Dermis blood vessel endothelial cell (primary cell): ENCODE results near the gene CYP27B1. TPM values are rescaled to one million over a fixed set of nuclear protein-coding genes. Genes with fewer than 3 reads are reported as not detected.
"Not testable (repeated sequence)": the region's sequence is repeated elsewhere in the genome, so short reads cannot be mapped to it uniquely, and the experiment has no call there.

Experiments used
- DNase-seq: peaks from one replicate; pipeline ENCODE4 v3.0.0; 2010
- total RNA-seq: library from RNA; depleted of rRNA; stranded (reverse); fragments of >200 nt; gene quantifications from 2 replicates; pipeline ENCODE4 v1.2.3, GENCODE V29; 2014

Gene CYP27B1
- total RNA-seq, 1 donor from 2014 or later: 0.17 TPM

DNA sequence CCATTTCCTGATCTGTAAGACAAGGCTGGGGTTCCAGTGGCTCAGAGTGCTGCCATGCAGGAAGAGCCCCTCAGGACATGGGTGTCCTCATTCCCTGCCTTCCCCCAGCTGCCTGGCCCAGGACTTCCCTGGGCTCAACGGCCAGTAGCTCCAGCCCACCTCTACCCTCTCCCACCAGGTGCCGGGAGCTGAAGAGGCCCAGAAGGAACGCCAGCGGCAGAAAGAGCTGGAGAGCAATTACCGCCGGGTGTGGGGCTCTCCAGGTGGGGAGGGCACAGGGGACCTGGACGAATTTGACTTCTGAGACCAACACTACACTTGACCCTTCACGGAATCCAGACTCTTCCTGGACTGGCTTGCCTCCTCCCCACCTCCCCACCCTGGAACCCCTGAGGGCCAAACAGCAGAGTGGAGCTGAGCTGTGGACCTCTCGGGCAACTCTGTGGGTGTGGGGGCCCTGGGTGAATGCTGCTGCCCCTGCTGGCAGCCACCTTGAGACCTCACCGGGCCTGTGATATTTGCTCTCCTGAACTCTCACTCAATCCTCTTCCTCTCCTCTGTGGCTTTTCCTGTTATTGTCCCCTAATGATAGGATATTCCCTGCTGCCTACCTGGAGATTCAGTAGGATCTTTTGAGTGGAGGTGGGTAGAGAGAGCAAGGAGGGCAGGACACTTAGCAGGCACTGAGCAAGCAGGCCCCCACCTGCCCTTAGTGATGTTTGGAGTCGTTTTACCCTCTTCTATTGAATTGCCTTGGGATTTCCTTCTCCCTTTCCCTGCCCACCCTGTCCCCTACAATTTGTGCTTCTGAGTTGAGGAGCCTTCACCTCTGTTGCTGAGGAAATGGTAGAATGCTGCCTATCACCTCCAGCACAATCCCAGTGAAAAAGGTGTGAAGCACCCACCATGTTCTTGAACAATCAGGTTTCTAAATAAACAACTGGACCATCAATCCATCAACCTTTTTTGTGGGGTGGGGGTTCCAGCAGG, 46.0 kb downstream of the CYP27B1 start:
- no peak for DNase-seq

DNA sequence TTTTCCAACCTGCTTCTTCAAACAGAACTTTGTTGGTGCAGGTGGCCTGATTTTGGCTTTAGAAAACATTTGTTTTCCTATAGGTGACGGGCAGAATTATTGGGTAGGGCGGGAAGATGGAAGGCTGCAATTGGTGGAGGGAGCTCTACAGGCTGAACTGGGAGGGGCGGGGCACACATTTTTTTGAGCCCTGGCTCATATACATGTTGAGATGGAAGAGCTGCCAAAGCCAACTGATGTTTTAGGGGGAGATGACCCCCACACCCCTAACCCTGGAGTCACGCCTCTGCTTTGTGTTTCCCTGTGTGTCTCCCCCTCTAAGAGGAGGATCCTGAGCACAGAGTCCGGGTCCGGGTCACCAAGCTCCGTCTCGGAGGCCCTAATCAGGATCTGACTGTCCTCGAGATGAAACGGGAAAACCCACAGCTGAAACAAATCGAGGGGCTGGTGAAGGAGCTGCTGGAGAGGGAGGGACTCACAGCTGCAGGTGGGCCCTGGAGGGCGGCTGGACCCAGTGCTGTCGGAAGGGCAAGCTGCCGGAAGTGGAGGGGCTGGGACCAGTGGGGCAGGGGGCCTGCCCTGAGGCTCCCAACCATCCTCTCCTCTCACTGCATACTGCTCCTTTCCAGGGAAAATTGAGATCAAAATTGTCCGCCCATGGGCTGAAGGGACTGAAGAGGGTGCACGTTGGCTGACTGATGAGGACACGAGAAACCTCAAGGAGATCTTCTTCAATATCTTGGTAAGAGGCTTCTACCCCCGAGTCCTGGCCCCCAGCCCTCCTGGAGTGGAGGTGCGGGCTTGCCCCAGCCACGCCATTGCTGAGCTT, 46.9 kb downstream of the CYP27B1 start:
- no peak for DNase-seq

DNA sequence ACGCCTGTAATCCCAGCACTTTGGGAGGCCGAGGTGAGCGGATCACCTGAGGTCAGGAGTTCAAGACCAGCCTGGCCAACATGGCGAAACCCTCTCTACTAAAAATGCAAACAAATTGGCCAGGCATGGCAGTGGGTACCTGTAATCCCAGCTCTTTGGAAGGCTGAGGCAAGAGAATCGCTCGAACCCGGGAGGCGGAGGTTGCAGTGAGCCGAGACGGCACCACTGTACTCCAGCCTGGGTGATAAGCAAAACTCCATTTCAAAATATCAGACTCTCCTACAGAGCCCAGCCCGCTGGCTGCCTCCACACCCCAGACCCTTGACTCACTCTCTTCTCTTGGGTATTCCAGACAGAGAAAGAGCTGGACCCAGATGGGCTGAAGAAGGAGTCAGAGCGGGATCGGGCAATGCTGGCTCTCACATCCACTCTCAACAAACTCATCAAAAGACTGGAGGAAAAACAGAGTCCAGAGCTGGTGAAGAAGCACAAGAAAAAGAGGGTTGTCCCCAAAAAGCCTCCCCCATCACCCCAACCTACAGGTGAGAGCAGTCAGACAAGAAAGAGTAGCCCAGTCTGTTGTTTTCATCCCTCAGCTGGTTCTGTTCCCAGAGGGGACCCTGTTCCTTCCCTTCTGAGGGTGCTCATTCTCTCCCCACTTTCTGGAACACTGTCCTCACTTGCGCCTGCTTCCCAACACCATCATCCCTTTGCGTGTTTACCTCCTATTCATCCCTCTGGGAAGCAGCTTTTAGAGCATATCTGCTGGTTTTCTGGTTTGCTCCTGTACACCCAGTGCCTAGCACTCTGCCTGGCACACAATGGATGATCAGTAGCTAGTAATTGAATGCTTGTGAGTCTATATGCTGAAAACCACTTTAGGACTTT, 48.0 kb downstream of the CYP27B1 start:
- no peak for DNase-seq

DNA sequence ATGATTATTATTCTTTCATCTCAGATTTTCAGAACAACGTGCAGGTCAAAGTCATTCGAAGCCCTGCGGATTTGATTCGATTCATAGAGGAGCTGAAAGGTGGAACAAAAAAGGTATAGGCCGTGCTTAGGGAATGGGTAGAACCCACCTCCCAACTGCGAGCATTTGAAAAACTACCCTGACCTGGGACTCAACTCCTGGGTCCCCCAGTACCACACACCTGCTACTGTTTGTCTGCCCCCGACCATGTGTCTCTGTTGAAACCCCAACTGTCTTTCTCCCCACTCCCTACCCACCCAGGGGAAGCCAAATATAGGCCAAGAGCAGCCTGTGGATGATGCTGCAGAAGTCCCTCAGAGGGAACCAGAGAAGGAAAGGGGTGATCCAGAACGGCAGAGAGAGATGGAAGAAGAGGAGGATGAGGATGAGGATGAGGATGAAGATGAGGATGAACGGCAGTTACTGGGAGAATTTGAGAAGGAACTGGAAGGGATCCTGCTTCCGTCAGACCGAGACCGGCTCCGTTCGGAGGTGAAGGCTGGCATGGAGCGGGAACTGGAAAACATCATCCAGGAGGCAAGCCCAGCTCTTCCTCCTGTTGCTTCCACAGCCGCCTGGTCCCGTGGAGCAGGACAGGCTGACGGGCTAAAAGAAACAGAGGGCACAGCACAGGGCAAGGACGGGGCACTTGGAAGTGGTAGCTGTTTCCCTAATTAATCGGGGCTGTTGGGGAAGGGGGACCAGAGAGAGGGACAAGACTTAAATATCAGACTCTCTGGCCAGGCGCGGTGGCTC, 48.8 kb downstream of the CYP27B1 start:
- no peak for DNase-seq

DNA sequence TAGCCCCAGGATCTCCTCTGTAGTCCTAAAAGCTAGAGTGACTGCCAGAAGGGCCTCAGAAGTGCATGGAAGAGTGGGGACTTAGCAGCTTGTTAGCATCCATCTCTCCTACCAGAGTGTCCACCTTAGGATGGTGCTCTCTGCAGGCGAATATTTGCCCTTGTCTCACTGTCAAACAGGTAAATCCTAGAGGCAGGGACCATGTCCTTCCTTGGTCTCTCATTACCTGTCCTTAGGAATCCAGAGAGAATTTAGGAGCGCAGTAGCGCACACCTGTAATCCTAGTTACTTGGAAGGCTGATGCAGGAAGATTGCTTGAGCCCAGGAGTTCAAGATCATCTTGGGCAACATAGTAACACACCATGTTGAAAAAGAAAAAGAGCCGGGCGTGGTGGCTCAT, 49.7 kb downstream of the CYP27B1 start:
- DNase-seq: no peak

DNA sequence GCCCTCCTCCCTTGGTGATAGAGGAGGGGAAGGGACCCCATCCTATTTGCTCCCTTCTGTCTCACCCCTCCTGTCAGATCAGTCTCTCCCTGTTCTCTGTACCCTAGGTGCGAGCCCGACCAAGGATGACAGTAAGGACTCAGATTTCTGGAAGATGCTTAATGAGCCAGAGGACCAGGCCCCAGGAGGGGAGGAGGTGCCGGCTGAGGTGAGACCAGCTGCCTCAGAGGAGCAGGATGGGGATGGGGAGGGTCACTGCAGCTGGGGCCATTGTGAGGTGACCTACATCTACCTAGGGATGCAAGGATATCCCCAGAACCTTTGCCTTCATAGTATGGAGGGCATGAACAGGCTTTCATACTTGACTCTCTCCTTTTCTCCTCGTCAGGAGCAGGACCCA, 50.6 kb downstream of the CYP27B1 start:
- no peak for DNase-seq

DNA sequence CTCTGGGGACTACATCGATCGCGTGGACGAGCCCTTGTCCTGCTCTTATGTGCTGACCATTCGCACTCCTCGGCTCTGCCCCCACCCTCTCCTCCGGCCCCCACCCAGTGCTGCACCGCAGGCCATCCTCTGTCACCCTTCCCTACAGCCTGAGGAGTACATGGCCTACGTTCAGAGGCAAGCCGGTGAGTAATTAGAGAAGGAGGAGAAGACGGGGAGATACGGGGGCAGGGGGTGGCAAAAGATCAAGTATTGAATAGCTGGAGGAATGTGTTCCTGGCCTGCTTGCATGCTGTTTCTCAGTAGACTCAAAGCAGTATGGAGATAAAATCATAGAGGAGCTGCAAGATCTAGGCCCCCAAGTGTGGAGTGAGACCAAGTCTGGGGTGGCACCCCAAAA, 51.1 kb downstream of the CYP27B1 start:
- DNase-seq: no peak

DNA sequence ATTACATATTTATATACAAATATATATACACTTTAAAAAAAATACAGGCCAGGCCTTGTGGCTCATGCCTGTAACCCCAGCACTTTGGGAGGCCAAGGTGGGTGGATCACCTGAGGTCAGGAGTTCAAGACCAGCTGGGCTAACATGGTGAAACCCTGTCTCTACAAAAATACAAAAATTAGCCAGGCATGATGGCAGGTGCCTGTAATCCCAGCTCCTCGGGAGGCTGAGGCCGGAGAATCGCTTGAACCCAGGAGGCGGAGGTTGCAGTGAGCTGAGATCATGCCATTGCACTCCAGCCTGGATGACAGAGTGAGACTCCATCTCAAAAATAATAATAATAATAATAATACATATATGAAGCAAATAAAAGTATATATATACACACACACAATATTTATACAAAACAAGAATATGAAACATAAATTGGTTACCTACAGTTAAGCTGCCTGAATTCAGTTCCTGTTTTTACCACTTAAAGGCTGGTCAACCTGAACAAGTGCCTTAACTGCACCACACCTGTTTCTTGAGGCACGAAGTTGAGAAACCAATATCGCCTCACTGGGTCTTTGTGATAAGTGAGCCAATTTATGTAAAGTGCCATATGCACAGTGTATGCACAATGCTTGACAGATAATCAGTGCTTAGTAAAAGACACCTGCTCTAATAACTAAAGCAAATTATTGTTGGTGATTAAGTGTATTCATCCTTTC, 51.7 kb downstream of the CYP27B1 start:
- DNase-seq: not testable (repeated sequence)

DNA sequence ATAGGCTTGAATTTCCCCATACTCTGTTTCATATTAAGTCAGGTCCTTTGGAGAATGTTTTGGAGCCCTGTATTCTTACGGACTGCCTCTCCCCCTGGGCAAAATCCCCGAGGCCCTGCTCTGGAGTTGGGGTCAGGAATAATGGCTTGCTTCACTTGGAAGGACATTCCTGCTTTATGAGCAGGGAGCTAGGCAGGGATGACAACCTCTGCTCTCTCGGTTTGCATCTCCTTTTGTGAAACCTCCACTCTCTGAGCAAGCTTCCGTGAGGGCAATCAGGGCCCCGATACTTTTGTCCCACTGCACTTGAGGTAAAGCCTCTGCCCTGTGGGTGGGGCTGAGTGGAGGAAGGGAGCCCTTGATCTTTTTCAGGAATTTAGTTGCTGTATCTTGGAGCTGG, 53.7 kb downstream of the CYP27B1 start:
- no peak for DNase-seq

DNA sequence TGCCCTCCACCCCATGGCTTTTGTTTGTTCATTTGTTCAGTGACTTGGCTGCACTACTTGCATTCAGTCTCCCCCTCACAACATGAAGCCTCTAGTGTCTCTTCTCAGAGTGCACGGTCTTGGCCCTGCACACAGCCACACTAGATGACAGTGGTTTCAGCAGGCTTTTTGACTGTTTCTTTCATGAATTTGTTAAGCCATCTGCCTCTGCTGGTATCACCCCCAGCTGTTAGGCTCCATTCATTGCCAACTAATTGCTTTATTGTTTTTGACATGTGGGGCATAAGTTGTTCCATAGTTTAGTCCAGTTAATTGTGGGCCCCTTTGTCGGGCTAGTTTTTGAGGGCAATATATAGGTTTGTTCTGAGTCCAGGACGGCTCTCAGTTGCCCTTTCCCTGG, 54.2 kb downstream of the CYP27B1 start:
- DNase-seq: no peak

Other genes with a start within 250 kb of the CYP27B1 start
- 7.5 and 11.4 TPM in 2 replicates for gene DDIT3, start 246.6 kb downstream of the CYP27B1 start, total RNA-seq
- 12.8 and 17.0 TPM in 2 replicates for gene MBD6, start 244.3 kb downstream of the CYP27B1 start, total RNA-seq
- 109 and 113 TPM in 2 replicates for gene DCTN2, start 219.9 kb downstream of the CYP27B1 start, total RNA-seq
- gene KIF5A, start 217.0 kb downstream of the CYP27B1 start, total RNA-seq: 0.09 and 0.17 TPM in 2 replicates
- gene PIP4K2C, start 175.9 kb downstream of the CYP27B1 start, total RNA-seq: 10.2 and 15.4 TPM in 2 replicates
- 1.9 and 2.4 TPM in 2 replicates for gene DTX3, start 162.3 kb downstream of the CYP27B1 start, total RNA-seq
- 0.68 and 0.74 TPM in 2 replicates for gene ARHGEF25, start 155.6 kb downstream of the CYP27B1 start, total RNA-seq
- gene B4GALNT1, start 133.9 kb downstream of the CYP27B1 start, total RNA-seq: 0.14 TPM in 1 of 2 replicates, not detected in the other
- gene OS9, start 72.9 kb downstream of the CYP27B1 start, total RNA-seq: 284 and 481 TPM in 2 replicates
- under 0.01 and 0.19 TPM in 2 replicates for gene AGAP2, start 28.3 kb downstream of the CYP27B1 start, total RNA-seq
- gene TSPAN31, start 22.0 kb downstream of the CYP27B1 start, total RNA-seq: 29.7 and 72.0 TPM in 2 replicates
- gene CDK4, start 14.8 kb downstream of the CYP27B1 start, total RNA-seq: 147 and 154 TPM in 2 replicates
- gene MARCHF9, start 12.0 kb downstream of the CYP27B1 start, total RNA-seq: 3.4 and 4.1 TPM in 2 replicates
- 3.6 and 3.7 TPM in 2 replicates for gene METTL1, start 5.0 kb upstream of the CYP27B1 start, total RNA-seq
- gene EEF1AKMT3, start 5.5 kb upstream of the CYP27B1 start, total RNA-seq: 3.3 and 4.3 TPM in 2 replicates
- 23.0 and 27.5 TPM in 2 replicates for gene TSFM, start 15.7 kb upstream of the CYP27B1 start, total RNA-seq
- 2.7 and 4.4 TPM in 2 replicates for gene AVIL, start 51.7 kb upstream of the CYP27B1 start, total RNA-seq
- 85.4 and 140 TPM in 2 replicates for gene CTDSP2, start 79.7 kb upstream of the CYP27B1 start, total RNA-seq
- 12.7 and 25.5 TPM in 2 replicates for gene ATP23, start 174.5 kb upstream of the CYP27B1 start, total RNA-seq